ENCODE data around the gene LDB3.

LDB3 gene

DNA sequence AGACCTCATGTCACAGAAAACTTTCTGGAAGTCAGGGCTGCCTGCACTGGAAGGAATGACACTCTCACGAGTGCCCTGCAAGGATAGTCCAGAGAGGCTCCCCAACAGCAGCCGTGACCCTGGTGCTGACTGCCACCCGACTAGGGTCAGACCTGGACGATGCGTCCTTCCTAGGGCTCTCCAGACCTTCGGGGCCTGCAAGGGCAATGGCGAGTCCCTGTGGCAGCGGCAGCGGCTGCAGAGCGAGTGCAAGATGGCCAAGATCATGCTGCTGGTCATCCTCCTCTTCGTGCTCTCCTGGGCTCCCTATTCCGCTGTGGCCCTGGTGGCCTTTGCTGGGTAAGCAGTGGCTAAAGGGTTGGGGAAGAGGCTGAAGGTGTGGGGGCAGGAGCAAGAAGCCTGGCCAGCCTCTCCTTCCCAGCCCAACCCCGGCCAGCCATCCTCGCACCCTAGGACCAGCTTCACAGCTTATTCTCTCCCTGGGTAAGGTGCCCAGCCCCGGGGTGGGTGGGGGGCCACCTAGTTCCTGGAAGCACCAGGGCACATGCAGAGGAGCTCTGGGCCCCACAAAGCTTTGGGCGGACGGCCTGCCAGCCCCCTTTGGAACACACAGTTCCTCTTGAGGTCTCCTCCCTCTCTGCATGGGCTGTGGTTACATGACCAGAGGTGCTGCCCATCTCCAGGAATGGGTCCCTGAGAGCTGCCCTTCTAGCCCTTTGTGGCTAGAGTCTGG, 8.4 kb upstream of the LDB3 start:
- no peak for DNase-seq (ENCODE audit: low read depth)
- no peak for TF ChIP-seq CTCF (IDR thresholded peaks at IDR 0.05; ENCODE audit: insufficient read depth, low read depth, low read length, missing control alignments)
- H3K4me3 ChIP-seq (ENCODE audit: low read depth, low read length), result no peak overlapping the region

- TF ChIP-seq CTCF (IDR thresholded peaks at IDR 0.05; ENCODE audit: insufficient read depth, low read depth, low read length, missing control alignments), result no peak
- no peak overlapping the region for H3K4me3 ChIP-seq (ENCODE audit: low read depth, low read length)
Measured at GRCh38 chr10:86661161-86662025, 6.9 kb upstream of the LDB3 start.

DNA sequence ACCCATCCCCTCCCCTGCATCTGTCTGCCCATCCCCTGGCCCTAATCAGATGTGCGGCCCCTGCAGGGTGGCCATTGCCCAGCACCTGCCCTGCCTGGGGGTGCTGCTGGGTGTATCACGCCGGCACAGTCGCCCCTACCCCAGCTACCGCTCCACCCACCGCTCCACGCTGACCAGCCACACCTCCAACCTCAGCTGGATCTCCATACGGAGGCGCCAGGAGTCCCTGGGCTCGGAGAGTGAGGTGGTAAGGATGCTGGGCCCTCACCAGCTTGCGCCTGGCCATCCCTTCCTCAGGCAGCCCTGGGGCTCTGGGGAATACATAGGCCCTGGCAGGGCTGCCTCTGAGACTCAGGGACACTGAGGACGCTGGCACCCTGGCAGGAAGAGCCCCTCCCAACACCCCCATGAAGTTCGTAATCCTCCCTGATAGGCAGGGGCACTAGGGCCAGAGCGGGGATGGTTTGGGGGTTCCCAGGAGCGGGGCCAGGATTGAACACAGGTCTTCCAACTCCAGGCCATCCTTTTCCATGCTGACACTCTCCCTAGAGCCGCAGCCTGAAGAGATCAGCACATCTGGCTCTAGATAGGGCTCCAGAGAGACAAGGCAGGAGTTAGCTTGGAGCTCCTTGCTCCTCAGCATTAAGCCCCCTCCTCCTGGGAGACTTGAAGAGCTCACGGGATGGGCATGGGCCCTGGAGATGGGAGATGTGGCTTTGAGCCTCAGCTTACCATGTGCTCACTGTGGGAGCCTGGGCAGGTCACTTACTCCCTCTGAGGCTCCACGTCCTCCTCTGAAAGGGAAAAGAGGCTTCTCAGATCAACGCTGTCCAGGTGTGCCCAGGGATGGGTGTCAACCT, 5.9 kb upstream of the LDB3 start:
- TF ChIP-seq CTCF (IDR thresholded peaks at IDR 0.05; ENCODE audit: insufficient read depth, low read depth, low read length, missing control alignments), result no peak
- no peak overlapping the region for H3K4me3 ChIP-seq (ENCODE audit: low read depth, low read length)
- DNase-seq (ENCODE audit: low read depth), result no peak

More at GRCh38 chr10:86661161-86662025, 6.9 kb upstream of the LDB3 start:
- DNase-seq (ENCODE audit: low read depth), result no peak

DNA sequence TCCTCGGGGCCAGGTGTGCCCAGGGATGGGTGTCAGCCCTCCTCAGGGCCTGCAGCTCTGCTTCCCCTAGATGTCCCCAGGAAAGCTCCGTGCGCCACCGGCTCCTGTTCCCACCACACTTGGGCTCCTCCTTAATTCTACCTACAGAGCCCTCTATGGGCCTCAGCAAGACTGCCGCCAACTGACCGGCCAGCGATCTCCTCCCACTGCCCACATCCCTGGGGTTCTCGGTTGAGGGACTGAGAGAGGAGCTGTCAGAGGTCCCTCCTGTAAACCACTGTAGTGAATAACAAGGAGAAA, 5.3 kb upstream of the LDB3 start:
- no peak for DNase-seq (ENCODE audit: low read depth)
- no peak overlapping the region for H3K4me3 ChIP-seq (ENCODE audit: low read depth, low read length)
- no peak for TF ChIP-seq CTCF (IDR thresholded peaks at IDR 0.05; ENCODE audit: insufficient read depth, low read depth, low read length, missing control alignments)

DNA sequence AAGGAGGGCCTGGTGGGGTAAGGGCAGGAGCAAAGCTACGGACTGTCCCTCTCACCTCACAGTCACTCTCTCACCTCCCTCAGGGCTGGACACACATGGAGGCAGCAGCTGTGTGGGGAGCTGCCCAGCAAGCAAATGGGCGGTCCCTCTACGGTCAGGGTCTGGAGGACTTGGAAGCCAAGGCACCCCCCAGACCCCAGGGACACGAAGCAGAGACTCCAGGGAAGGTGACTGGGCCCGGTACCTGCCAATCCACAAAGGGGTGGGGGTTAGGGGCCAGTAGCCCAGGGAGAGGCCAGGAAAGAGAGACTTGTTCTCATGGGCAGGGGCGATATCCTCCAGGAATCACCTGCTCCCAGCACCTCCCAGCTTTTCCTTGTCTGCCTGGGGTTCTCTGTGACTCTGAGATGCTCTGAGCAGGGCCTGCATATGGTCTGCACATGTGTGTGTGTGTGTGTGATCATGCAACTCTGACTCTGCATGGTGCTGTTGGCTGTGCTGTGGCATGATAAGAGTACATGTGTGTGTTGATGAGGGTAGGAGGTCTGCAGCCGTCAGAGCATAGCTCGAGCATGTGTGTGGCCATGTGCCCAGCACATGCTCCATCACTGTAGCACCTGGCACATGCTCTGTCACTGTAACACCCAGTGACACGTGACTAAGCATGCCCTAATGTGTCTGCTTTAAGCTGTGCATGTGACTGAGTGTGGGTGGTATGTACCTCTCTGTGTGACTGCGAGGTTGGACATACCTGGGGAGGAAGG, 4.6 kb upstream of the LDB3 start:
- no peak overlapping the region for H3K4me3 ChIP-seq (ENCODE audit: low read depth, low read length)
- TF ChIP-seq CTCF (IDR thresholded peaks at IDR 0.05; ENCODE audit: insufficient read depth, low read depth, low read length, missing control alignments), result no peak
- DNase-seq (ENCODE audit: low read depth), result no peak

Data from GM12865 (cell line).